Liver (tissue), 3 donors: Measurements from ENCODE around the gene PDS5A.
"Not testable (repeated sequence)": the region's sequence is repeated elsewhere in the genome, so short reads cannot be mapped to it uniquely, and the experiment has no call there.

Source experiments
- ATF3 ChIP-seq: IDR thresholded peaks from 2 replicates; pipeline ENCODE4 v1.6.1; 2016; ENCODE audit warnings: antibody characterized with exemption
- FOXA2 ChIP-seq: IDR thresholded peaks from 2 replicates; pipeline ENCODE4 v1.6.1; 2016; ENCODE audit warnings: antibody characterized with exemption
- GABPA ChIP-seq, 2 donors: IDR thresholded peaks in 1 of 2; conservative IDR thresholded peaks in 1 of 2; 2 replicates each; pipeline ENCODE4 v1.6.1; 2016; ENCODE audit warnings: antibody characterized with exemption in 2 of 2, mild to moderate bottlenecking in 1 of 2, moderate library complexity in 1 of 2
- HNF4A ChIP-seq, 2 donors: conservative IDR thresholded peaks; 2 replicates each; pipeline ENCODE4 v1.6.1; 2016; ENCODE audit warnings: antibody characterized with exemption in 2 of 2, mild to moderate bottlenecking in 2 of 2
- JUND ChIP-seq, 2 donors: IDR thresholded peaks; 2 replicates each; pipeline ENCODE4 v1.6.1; 2016; ENCODE audit warnings: antibody characterized with exemption in 2 of 2
- MAX ChIP-seq: IDR thresholded peaks from 2 replicates; pipeline ENCODE4 v1.6.1; 2016; ENCODE audit warnings: antibody characterized with exemption
- NR2F2 ChIP-seq: IDR thresholded peaks from 2 replicates; pipeline ENCODE4 v1.6.1; 2016; ENCODE audit warnings: antibody characterized with exemption
- RXRA ChIP-seq, 2 donors: IDR thresholded peaks; 2 replicates each; pipeline ENCODE4 v1.6.1; 2017 to 2018; ENCODE audit warnings: antibody characterized with exemption in 2 of 2, mild to moderate bottlenecking in 1 of 2
- SP1 ChIP-seq: IDR thresholded peaks from 2 replicates; pipeline ENCODE4 v1.6.1; 2018; ENCODE audit warnings: antibody characterized with exemption, mild to moderate bottlenecking
- TAF1 ChIP-seq: conservative IDR thresholded peaks from 2 replicates; pipeline ENCODE4 v1.6.1; 2016; ENCODE audit warnings: antibody characterized with exemption, mild to moderate bottlenecking
- YY1 ChIP-seq: IDR thresholded peaks from 2 replicates; pipeline ENCODE4 v1.6.1; 2016; ENCODE audit warnings: antibody characterized with exemption, mild to moderate bottlenecking
- ZBTB33 ChIP-seq: IDR thresholded peaks from 2 replicates; pipeline ENCODE4 v1.6.1; 2016; ENCODE audit warnings: antibody characterized with exemption
- TF ChIP-seq, protein P1 (sequence below): fragments of 150-350 bp; IDR thresholded peaks from 2 replicates; pipeline ENCODE4 v1.5.1; 2017; ENCODE audit warnings: improper control_type of control experiment, low read depth, low read length; ENCODE audit not compliant: missing input control
- TF ChIP-seq, protein P2 (sequence below): IDR thresholded peaks from 2 replicates; pipeline ENCODE4 v1.6.1; 2016; ENCODE audit warnings: antibody characterized with exemption, mild to moderate bottlenecking
- donor health status: healthy.
- donor health status: healthy.

DNA sequence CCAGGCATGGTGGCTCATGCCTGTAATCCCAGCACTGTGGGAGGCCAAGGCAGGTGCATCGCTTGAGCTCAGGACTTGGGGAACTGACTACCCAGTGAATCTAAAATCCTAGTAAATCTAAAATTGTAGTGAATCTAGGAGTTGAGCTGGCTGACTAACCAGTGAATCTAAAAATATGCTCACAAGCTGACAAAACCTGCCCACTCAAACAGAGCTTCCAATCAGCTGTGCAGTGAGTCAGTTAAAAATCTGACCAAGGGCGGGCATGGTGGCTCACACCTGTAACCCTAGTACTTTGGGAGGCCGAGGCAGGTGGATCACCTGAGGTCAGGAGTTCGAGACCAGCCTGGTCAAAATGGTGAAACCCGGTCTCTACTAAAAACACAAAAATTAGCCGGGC lies 72.7 kb downstream of the PDS5A start:
- not testable (repeated sequence) for TF ChIP-seq YY1; SP1; ZBTB33; ATF3; RXRA (IDR thresholded peaks at IDR 0.05); JUND (IDR thresholded peaks at IDR 0.05); FOXA2; TAF1; GABPA (IDR thresholded peaks at IDR 0.05 in 1 of 2, conservative IDR thresholded peaks at IDR 0.05 in 1 of 2); HNF4A (conservative IDR thresholded peaks at IDR 0.05); NR2F2; MAX
- TF ChIP-seq, protein P1, sequence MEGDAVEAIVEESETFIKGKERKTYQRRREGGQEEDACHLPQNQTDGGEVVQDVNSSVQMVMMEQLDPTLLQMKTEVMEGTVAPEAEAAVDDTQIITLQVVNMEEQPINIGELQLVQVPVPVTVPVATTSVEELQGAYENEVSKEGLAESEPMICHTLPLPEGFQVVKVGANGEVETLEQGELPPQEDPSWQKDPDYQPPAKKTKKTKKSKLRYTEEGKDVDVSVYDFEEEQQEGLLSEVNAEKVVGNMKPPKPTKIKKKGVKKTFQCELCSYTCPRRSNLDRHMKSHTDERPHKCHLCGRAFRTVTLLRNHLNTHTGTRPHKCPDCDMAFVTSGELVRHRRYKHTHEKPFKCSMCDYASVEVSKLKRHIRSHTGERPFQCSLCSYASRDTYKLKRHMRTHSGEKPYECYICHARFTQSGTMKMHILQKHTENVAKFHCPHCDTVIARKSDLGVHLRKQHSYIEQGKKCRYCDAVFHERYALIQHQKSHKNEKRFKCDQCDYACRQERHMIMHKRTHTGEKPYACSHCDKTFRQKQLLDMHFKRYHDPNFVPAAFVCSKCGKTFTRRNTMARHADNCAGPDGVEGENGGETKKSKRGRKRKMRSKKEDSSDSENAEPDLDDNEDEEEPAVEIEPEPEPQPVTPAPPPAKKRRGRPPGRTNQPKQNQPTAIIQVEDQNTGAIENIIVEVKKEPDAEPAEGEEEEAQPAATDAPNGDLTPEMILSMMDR: not testable (repeated sequence)
- TF ChIP-seq, protein P2, sequence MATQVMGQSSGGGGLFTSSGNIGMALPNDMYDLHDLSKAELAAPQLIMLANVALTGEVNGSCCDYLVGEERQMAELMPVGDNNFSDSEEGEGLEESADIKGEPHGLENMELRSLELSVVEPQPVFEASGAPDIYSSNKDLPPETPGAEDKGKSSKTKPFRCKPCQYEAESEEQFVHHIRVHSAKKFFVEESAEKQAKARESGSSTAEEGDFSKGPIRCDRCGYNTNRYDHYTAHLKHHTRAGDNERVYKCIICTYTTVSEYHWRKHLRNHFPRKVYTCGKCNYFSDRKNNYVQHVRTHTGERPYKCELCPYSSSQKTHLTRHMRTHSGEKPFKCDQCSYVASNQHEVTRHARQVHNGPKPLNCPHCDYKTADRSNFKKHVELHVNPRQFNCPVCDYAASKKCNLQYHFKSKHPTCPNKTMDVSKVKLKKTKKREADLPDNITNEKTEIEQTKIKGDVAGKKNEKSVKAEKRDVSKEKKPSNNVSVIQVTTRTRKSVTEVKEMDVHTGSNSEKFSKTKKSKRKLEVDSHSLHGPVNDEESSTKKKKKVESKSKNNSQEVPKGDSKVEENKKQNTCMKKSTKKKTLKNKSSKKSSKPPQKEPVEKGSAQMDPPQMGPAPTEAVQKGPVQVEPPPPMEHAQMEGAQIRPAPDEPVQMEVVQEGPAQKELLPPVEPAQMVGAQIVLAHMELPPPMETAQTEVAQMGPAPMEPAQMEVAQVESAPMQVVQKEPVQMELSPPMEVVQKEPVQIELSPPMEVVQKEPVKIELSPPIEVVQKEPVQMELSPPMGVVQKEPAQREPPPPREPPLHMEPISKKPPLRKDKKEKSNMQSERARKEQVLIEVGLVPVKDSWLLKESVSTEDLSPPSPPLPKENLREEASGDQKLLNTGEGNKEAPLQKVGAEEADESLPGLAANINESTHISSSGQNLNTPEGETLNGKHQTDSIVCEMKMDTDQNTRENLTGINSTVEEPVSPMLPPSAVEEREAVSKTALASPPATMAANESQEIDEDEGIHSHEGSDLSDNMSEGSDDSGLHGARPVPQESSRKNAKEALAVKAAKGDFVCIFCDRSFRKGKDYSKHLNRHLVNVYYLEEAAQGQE: not testable (repeated sequence)
